ENCODE data around the gene THBD.

GRCh38 chr20:23021951-23022350 is 27.5 kb downstream of the THBD start:
- no peak for TF ChIP-seq ARNTL (CRISPR knock-in tag; IDR thresholded peaks at IDR 0.05; ENCODE audit: borderline replicate concordance, low read depth)
- TF ChIP-seq ZNF8 (CRISPR knock-in tag; IDR thresholded peaks at IDR 0.05), result no peak

Measured in SK-N-SH treated with all-trans-retinoic acid at 6 μM for 48 hours (cell line).